HG02885 (cell line): ENCODE measurements around the gene EAPP.
"Not testable (repeated sequence)": the region's sequence is repeated elsewhere in the genome, so short reads cannot be mapped to it uniquely, and the experiment has no call there.

Experiments
- ATAC-seq: cut with Tn5 transposase; IDR thresholded peaks from one replicate; pipeline ENCODE4 v1.9.1; 2021; ENCODE audit warnings: mild to moderate bottlenecking; ENCODE audit not compliant: unreplicated experiment, poor library complexity

The EAPP gene

GRCh38 chr14:34538871-34539406 is 562 bp downstream of the EAPP start:
- no peak for ATAC-seq

DNA sequence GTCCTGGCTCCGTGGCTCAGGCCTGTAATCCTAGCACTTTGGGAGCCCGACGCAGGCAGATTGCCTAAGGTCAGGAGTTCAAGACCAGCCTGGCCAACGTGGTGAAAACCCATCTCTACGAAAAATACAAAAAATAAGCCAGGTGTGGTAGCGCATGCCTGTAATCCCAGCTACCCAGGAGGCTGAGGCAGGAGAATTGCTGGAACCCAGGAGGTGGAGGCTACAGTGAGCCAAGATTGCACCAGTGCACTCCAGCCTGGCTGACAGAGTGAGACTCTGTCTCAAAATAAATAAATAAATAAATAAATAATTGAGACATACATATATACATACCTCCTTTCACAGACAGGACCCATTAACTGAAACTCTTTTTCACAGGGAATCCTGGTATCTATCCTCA is 1.4 kb downstream of the EAPP start:
- not testable (repeated sequence) for ATAC-seq

DNA sequence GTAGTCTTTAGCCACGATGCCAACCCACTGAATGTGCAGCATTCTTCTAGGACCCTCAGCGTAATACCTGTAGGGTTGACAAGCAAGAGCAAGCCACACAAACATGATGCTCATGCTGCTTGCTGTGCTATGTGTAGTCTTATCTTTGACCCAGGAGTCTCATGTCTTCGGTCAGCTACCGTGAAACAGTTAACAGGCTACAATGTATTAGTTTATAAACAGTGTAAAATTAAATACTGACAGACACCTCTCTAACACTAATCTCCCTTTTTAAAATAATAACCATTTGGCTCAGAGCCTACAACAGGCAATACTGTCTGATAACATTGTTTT is 1.9 kb downstream of the EAPP start:
- ATAC-seq, result no peak

DNA sequence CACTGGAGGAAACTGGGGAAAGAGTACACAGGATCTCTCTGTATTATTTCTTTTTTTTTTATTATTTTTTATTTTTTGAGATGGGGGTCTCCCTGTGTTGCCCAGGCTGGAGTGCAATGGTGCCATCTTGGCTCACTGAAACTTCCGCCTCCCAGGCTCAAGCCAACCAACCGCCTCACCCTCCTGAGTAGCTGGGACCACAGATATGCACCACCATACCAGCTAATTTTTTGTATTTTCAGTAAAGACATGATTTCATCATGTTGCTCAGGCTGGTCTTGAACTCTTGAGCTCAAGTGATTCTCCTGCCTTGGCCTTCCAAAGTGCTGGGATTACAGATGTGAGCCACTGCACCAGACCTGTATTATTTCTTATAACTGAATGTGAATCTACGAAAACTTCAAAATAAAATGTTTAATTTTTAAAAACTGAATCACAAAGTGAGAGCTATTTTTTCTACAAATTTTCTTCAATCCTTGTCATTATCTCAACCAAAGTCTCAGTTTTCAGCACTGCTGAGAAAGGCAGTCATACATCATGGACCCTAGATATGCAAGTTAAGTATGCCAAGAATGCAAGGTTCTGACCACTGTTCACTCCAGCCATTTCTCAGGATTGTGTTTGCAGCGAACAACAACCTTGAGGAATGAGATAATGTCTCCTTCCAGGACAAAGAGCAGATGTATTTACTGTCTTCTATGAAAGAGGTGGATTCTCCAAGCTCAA is 2.4 kb downstream of the EAPP start:
- ATAC-seq, result no peak

DNA sequence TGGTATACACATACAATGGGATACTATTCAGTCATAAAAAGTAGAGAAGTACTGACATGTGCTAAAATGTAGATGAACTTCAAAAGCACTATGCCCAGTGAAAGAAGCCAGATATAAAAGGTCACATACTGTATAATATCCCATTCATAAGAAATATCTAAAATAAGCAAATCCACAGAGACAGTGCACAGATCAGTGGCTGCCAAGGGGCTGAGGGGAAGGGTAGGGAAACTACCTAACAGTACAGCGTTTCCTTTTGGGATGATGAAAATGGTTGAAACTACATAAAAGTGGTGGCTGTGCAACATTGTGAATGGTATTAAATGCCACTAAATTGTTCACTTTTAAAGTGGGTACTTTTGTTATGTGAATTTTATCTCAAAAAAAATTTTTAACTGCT is 11.9 kb downstream of the EAPP start:
- no peak for ATAC-seq

DNA sequence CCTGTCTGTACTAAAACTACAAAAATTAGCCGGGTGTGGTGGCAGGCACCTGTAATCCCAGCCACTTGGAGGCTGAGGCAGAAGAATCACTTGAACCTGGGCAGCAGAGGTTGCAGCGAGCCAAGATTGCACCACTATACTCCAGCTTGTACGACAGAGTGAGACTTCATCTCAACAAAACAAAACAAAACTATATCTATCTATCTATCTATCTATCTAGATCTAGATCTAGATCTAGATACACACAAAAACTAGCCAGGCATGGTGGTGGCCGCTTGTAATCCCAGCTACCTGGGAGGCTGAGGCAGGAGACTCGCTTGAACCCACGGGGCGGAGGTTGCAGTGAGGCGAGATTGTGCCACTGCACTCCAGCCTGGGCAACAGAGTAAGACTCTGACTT is 15.3 kb downstream of the EAPP start:
- ATAC-seq, result not testable (repeated sequence)

- no peak for ATAC-seq
Measured at GRCh38 chr14:34522496-34522895, 17.0 kb downstream of the EAPP start.

GRCh38 chr14:34521071-34521470 is 18.4 kb downstream of the EAPP start:
- not testable (repeated sequence) for ATAC-seq

DNA sequence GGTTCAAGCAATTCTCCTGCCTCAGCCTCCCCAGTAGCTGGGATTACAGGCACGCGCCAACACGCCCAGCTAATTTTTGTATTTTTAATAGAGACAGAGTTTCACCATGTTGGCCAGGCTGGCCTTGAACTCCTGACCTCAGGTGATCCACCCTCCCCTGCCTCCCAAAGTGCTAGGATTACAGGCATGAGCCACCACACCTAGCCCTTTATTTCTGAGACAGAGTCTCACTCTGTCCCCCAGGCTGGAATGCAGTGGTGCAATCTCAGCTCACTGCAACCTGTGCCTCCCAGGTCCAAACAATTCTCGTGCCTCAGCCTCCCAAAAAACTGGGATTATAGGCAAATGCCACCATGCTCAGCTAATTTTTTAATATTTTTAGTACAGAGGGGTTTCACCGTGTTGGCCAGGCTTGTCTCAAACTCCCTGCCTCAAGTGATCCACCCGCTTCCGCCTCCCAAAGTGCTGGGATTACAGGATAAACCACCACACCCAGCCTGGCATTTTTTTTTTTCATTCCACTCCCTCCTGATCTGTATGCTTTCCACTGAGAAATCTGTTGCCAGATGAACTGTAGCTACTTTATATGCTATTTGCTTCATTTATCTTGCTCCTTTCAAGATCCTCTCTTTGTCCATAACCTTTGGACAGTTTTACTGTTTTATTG is 19.1 kb downstream of the EAPP start:
- ATAC-seq, result not testable (repeated sequence)

- no peak for ATAC-seq
Measured at GRCh38 chr14:34507884-34508283, 31.6 kb downstream of the EAPP start.

DNA sequence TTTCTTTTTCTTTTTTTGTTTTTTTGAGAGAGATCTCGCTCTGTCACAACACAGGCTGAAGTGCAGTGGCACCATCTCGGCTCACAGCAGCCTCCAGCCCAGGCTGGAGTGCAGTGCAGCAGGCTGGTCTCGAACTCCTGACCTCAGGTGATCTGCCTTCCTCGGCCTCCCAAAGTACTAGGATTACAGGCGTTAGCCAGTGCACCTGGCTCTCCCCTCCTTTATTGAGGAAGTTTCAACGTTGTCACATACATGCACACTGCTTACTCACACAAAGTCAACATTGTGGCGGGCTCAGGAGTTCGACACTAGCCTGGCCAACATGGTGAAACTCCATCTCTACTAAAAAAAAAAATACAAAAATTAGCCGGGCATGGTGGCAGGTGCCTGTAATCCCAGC is 32.0 kb downstream of the EAPP start:
- ATAC-seq, result no peak

DNA sequence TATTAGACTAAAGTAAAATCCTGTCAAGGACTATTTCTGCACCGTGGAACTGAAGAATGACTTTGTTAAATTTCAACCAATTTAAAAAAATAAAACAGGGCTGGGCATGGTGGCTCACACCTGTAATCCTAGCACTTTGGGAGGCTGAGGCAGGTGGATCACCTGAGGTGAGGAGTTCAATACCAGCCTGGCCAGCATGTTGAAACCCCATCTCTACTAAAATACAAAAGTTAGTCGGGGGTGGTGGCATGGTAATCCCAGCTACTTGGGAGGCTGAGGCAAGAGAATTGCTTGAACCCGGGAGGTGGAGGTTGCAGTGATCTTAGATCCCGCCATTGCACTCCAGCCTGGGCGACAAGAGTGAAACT is 34.4 kb downstream of the EAPP start:
- not testable (repeated sequence) for ATAC-seq

GRCh38 chr14:34504027-34504426 is 35.5 kb downstream of the EAPP start:
- ATAC-seq, result not testable (repeated sequence)

DNA sequence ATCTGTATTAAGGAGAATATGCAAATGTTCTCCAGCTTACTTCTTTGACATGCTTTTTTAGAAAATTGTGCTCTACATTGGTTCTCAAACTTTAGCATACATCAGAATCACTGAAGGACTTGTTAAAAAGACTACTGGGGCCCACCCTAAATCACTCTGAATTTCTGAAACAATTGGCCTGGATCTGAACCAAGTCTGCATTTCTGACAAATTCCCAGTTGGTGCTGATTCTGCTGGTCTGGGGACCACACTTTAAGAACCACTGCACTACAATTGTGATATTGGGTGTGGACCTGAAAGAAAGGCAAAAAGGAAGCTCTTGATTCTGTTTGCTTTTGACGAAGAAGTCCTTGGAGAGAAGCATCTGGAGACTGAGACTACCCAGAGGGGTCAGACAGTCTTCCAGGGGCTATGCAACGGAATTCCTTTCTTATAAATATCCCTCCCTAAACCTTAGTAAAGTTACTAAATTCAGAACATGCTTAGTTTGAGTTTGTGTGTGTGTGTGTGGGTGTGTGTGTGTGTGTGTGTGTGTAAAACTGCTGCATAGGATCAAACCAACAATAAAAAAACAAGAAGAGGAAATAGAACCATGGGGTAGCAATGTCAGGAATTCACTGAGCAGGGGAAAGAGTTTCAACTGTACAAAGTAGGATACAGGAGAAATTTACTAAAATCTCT is 36.8 kb downstream of the EAPP start:
- ATAC-seq, result no peak

DNA sequence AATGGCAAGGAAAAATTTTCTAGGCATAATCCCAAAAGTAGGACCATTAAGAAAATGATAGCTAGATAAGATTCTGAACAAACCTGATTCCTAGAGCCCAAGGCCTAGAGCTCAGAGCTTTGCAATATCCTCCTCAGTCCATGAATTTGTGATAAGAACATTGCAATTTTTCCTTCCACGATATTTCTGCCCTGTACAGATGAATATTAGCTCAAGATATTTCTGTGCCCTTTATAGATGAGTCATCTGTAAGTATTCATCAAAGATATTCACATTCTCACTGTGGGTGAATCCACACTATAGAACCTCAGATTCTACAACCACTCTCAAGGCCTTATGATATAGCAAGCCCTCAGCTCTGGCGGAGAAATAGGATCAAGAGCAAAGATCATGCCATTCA is 37.5 kb downstream of the EAPP start:
- no peak for ATAC-seq

- no peak for ATAC-seq
Measured at GRCh38 chr14:34501004-34501580, 38.4 kb downstream of the EAPP start.

GRCh38 chr14:34498684-34499412 is 40.7 kb downstream of the EAPP start:
- ATAC-seq, result peak; percentile 70

DNA sequence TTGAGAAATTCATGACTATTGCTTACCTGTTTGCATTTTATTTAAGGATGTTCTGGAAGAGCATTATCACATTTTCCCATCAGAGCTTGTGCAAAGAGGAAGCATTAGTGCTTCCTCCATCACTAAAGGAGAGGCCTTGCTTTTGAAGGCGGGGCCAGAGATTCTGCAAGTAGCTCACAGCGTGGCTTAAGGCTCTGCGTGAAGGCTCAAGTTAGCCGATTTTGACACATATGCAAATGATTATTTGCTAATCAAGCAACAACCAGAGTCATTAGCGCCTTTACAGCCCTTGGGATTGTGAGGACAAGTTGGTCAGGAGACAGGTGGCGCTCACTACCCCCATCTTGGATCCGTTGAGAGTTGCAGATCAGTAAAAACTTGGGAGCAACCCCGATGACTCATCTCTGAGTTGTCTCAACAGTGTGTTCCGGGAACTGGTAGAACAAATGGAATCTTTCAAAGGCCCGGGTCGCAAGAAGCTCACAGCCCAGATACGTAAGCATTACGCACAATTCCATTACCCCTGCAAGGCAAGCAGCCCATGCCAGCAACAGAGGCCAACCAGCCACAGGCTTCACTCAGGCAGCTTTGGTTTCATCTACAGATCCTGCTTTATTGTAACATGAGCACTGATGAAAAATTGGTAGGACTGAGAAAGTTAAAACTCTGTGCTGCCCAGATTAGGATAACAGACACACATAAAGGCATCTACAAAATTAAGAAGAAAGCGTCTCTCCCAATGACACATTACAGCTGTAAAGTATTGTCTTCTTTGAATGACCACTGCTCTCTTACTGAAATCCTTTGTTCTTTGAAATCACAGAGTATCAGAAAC is 42.6 kb downstream of the EAPP start:
- ATAC-seq, result no peak

DNA sequence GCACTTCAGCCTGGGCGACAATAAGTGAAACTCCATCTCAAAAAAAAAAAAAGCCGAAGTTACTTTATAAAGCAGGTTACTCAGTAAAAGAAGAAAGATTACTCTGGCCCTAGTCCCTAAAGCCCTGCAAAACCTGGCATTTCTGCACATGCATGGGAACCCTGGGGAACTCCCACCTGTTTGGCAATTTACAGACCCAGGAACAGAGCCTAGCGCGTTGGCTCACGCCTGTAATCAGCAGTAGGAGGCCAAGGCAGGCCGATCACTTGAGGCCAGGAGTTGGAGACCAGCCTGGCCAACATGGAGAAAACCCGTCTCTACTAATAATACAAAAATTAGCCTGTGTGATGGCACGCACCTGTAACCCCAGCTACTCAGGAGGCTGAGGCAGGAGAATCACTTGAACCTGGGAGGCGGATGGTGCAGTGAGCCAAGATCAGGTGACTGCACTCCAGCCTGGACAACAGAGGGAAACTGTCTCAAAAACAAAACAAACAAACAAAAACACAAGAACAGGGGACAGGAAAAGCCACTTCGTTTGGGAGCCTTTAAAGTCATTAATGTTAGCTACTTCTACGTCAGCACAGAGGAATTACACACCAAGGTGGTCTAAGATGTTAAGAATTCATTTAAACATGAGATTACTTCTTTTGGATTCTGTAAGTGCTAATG is 43.4 kb downstream of the EAPP start:
- no peak for ATAC-seq
